ENCODE data around the gene HDAC4.

The HDAC4 gene

DNA sequence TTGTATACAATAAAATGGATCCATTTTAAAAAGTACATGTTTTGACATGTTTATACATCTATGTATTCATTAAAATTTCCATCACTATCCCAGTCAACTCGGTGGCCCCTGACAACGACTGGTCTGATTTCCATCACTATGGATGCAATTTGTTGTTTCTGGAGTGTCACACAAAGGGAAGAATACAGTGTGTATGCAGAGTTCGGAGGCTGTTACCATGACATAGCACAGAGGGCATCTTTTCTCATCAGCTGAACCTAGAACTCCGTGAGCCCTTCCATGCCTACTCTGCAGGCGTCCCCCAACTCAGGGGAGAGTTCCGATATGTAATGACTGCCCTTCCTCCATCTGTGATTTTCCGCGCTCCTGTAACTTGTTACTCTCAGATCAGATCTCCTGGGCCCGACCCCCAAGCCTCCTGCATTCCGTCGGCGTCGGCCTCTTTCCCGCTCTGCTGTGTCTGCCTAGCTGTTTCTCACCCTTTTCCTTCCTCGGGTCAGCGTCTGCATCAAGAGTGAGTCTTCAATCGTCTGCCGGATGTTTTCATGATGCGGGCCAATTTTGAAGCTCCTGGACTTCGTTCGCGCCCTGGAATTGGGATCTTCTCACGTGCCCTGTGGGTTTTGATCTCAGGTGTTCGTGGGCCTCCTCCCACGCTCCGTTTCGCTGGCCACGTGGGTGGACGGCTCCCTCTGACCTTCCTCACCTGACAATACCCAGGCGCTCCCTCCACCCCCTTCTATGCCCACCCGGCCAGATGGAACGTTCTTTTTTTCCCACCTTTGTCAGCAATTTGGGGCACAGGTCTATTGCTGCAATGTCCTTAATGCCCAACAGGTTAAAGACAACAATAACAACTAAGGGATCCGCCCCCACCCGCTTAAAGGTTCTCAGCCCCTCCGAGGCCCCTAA, 391.9 kb downstream of the HDAC4 start:
- Mint-ChIP-seq H3K27me3 (peaks cover 37% of the 10 kb centered on the region), H3K9me3 (no peaks in the 10 kb centered on the region), H3K27ac (no peak overlapping the region), H3K4me1 (no peaks in the 10 kb centered on the region), H3K36me3 (no peaks in the 10 kb centered on the region), H3K4me3 (no peak overlapping the region)
- peak; percentile 11 for DNase-seq
- CTCF ChIA-PET = no interaction called here

DNA sequence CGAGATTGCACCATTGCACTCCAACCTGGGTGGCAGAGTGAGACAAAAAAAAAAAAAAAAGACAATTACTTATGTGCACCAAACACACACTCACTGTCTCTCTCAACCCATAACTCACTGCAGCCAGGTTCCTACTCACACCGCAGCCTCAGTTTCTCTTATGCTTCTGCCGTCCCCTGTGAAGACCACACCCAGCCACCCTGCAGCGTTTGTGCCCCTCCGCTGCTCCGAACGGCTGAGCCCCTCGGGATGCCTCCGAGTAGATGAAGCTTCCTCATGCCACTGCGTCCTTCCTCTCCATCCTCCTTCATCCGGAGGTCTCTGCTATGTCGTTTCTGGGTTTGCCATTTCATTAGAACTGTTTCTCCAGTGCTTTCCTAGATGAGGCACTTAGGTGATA, 392.8 kb downstream of the HDAC4 start:
- H3K27me3 Mint-ChIP-seq = peaks cover 34% of the 10 kb centered on the region
- H3K4me3 Mint-ChIP-seq = no peak overlapping the region
- H3K9me3 Mint-ChIP-seq = no peaks in the 10 kb centered on the region
- H3K4me1 Mint-ChIP-seq = no peaks in the 10 kb centered on the region
- H3K27ac Mint-ChIP-seq = no peak overlapping the region
- CTCF ChIA-PET = interaction anchor here (0.6 kb wide), 1 partner anchor 759 kb away, joined by 3 read pairs; no protein-coding TSS in a partner anchor
- DNase-seq = no peak
- no peaks in the 10 kb centered on the region for H3K36me3 Mint-ChIP-seq

DNA sequence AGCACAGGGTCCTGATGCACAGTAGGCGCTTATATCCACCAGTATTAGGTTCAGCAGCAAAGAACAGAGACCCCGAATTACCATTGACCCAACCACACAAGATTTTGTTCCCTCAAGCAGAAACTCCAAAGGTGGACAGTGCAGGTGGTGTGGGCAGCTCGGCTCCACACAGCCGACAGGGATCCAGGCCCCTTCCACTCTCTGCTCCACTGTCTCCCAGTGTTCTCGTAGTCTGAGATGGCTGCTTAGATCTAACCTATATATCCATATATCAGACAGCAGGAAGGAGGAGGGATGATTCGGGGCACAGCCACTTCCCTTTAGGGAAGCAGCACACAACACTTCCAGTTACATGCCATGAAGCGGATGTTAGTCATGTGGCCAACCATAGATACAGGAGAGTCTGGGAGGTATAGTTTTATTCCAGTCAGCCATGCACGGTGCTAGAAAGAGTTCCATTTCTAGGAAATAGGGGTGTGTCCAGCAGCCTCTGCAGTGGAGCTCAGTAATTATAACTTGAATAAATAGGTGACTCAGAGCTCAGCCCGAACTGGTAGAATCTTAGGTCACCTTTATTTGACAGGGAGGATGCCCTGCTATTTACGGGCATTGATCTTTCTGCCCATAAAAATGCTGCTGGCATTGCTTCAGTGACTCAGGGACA, 394.1 kb downstream of the HDAC4 start:
- Mint-ChIP-seq H3K9me3 (no peaks in the 10 kb centered on the region), H3K27ac (no peak overlapping the region), H3K4me3 (no peak overlapping the region), H3K36me3 (no peaks in the 10 kb centered on the region), H3K27me3 (peaks cover 30% of the 10 kb centered on the region), H3K4me1 (no peaks in the 10 kb centered on the region)
- CTCF ChIA-PET = no interaction called here
- DNase-seq = no peak

DNA sequence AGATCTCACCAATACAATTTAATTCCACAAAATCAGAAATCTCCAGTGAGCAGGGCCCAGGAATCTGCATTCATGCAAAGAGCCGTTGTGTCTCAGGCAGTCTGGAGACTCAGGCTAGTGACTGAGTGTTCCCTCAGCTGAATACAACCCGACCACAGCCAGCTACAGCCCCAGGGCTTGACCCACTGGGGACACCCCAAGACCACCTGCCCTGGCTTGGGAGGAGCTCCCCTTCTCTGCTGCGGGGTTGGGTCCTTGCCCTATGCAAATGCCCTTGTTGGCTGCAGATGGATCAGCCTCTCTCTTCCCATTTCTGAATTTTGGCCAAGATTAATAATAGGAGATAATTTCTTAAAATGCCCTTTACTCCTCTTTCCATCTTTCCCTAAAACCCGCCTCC, 395.2 kb downstream of the HDAC4 start:
- H3K27ac Mint-ChIP-seq = no peak overlapping the region
- H3K9me3 Mint-ChIP-seq = no peaks in the 10 kb centered on the region
- peaks cover 30% of the 10 kb centered on the region for H3K27me3 Mint-ChIP-seq
- DNase-seq = no peak
- no peaks in the 10 kb centered on the region for H3K4me1 Mint-ChIP-seq
- CTCF ChIA-PET = no interaction called here
- no peaks in the 10 kb centered on the region for H3K36me3 Mint-ChIP-seq
- H3K4me3 Mint-ChIP-seq = no peak overlapping the region

DNA sequence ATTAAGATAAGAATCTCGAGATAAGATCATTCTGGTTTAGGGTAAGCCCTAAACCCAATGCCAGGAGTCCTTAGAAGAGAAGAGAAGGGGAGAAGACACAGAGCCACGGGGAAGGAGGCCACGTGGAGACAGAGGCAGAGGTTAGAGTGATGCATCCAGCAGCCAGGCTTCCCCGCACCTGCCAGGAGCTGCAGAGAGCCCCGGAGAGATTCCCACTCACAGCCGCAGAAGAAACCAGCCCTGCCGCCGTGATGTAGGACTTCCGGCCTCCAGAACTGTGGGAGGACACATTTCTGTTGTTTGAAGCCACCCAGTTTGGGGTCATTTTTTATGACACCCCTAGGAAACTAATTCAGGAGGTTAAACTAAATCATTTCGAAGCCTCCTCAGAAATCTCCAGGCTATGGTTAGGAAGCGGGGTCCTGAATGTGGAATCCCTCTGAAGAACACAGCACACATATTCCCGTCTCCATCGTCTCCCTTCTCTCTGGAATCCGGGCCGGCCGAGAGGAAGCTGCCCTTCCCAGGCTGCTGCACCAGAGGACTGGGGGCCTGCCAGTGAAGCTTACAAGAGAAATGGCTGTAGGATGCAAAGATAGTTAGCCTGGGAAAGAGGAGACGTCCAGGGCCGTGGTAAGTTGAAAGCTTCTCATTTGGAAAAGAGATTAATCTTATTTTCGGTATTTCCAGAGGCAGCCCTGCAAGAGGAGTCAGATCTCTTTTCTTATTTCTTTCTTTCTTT, 396.4 kb downstream of the HDAC4 start:
- DNase-seq = peak; percentile 16
- Mint-ChIP-seq H3K27ac (no peak overlapping the region), H3K36me3 (no peaks in the 10 kb centered on the region), H3K9me3 (no peaks in the 10 kb centered on the region), H3K4me3 (no peak overlapping the region), H3K27me3 (peaks cover 28% of the 10 kb centered on the region), H3K4me1 (no peaks in the 10 kb centered on the region)
- CTCF ChIA-PET = no interaction called here

DNA sequence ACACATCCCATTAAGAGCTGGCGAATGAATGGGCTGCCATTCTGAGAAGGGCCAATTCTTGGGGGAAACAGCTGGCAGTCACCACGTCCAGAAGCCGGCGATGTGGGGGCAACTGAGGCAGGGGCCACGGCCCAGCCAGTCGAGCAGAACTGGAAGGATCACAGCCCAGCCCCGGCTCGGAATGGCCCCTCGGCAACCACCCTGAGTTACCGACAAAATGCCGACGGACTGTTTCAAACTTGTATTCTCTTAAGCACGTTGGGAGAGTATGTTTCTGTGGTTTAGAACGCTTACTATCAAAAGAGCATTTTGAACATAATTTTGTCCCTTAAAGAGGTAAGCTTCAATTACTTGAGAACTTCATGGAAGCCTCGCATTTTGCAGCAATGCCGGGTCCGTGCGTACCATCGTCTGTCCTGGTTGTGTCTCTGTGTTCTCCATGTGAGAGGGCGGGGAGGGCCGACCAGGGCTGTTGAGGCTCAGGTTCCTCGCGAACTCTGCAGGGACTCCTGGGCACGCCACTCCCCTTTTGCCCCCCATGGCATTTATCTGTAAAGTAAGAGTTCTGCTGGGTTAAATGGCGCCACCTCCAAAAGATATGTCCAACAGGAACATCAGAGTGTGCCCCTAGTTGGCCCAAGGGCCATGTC, 397.1 kb downstream of the HDAC4 start:
- peak; percentile 14 for DNase-seq
- H3K27me3 Mint-ChIP-seq = peaks cover 21% of the 10 kb centered on the region
- H3K4me3 Mint-ChIP-seq = no peak overlapping the region
- no peaks in the 10 kb centered on the region for H3K36me3 Mint-ChIP-seq
- no peaks in the 10 kb centered on the region for H3K4me1 Mint-ChIP-seq
- H3K9me3 Mint-ChIP-seq = no peaks in the 10 kb centered on the region
- CTCF ChIA-PET = no interaction called here
- no peak overlapping the region for H3K27ac Mint-ChIP-seq

DNA sequence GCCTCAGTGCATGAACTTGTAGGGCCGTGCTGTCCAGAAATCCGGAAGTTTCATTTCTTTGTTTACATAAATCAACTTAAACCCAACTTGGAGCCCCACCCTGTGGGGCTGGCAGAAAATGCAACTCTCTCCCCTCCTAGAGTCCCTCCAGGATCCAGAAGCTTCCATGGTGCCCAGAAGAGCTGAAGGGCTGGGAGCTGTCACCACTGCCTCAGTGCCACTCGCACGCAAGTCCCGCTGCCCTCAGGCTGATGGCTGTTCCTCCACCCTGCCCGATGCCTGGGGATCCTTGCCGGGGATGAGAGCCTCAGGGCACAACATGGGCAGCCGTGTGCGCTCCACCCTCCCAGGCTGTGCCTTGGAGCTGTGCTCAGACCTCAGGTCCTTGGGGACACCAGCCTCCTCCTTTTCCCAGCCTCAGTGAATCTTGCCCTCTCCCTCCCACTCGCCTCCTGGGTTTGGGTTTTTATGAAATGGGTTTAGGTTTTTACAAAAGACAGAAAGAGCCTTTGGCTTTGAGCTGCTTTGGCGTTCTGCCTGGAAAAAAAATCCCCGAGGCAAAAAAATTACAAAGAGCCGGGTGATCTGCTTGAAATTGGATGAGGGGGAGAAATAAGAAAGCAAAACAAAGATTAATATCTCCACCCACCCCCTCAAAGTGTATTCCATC, 397.7 kb downstream of the HDAC4 start:
- Mint-ChIP-seq H3K27me3 (peaks cover 25% of the 10 kb centered on the region), H3K4me1 (no peaks in the 10 kb centered on the region), H3K27ac (no peak overlapping the region), H3K36me3 (no peaks in the 10 kb centered on the region), H3K9me3 (no peaks in the 10 kb centered on the region), H3K4me3 (no peak overlapping the region)
- DNase-seq = peak; percentile 5
- CTCF ChIA-PET = no interaction called here

DNA sequence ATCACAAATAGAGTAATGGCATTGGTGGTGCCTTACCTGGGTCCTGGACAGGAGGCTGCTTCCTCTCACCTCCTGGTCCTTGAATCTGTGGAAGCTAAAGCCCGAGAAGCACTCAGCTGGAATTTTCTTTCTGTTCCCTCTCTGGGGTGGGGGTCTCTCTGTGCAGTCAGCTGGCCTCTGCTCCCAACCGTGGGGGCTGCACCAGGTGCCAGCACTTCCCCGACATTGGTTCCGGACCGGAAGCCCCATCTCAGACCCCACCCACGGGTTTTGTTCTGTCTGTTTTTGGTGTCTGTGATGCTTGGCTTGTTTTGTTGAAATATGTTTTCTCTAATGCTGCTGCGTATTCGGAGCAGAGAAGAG, 398.2 kb downstream of the HDAC4 start:
- peak; percentile 1 for DNase-seq
- Mint-ChIP-seq H3K27ac (no peak overlapping the region), H3K9me3 (no peaks in the 10 kb centered on the region), H3K36me3 (no peaks in the 10 kb centered on the region), H3K4me1 (no peaks in the 10 kb centered on the region), H3K4me3 (no peak overlapping the region), H3K27me3 (peaks cover 24% of the 10 kb centered on the region)
- CTCF ChIA-PET = no interaction called here

DNA sequence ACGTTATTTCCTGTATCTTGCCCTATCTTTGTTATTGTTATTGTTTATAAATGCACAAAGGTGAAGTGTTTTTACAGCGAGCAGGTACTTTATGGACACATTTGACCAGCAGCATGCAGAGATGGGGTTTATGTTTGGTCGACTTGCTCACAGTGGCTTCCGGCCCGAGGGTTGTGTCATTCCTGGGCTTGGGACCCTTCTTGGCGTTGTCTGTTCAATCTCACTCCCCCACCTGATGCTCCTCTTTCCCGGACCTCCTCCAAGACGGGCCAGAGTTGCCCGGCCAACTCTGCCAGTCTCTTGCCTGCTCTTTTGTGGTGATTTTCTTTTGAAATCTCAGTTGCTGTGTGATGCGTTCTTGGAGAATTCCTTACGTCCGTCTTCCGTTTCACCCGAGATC, 399.0 kb downstream of the HDAC4 start:
- Mint-ChIP-seq H3K9me3 (no peaks in the 10 kb centered on the region), H3K4me3 (no peak overlapping the region), H3K27me3 (peaks cover 24% of the 10 kb centered on the region), H3K27ac (no peak overlapping the region), H3K4me1 (no peaks in the 10 kb centered on the region), H3K36me3 (no peaks in the 10 kb centered on the region)
- peak; percentile 17 for DNase-seq
- CTCF ChIA-PET = no interaction called here

DNA sequence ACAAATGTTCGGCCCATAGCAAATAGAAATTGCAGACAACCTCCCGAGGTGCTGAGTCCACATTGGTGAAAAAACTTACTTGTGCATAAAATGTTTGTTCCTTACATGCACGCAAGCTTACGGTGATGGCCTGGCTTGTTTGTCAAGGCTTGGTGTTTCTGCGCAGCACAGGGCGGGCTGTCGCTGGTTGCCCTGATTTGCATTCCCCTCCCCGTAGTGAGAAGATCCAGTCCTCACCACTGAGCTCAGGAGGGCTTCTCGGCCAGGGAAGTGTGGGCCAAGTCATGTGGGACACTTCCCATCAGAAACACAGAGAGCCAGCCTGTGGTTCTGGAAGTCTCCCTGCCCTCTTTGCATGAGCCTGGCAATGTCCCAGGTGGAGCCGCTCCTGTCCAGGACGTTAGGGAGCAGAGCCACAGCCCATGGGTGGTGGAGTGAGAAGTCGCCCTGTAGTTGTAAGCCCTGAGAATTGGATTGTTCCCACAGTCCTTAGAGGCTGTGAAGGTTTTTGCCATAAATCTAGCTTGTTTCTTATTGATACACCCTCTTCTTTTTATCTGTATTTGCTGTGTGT, 400.2 kb downstream of the HDAC4 start:
- no peak overlapping the region for H3K27ac Mint-ChIP-seq
- no peaks in the 10 kb centered on the region for H3K4me1 Mint-ChIP-seq
- H3K27me3 Mint-ChIP-seq = peaks cover 25% of the 10 kb centered on the region
- CTCF ChIA-PET = no interaction called here
- H3K36me3 Mint-ChIP-seq = no peaks in the 10 kb centered on the region
- no peaks in the 10 kb centered on the region for H3K9me3 Mint-ChIP-seq
- H3K4me3 Mint-ChIP-seq = no peak overlapping the region
- peak; percentile 9 for DNase-seq

DNA sequence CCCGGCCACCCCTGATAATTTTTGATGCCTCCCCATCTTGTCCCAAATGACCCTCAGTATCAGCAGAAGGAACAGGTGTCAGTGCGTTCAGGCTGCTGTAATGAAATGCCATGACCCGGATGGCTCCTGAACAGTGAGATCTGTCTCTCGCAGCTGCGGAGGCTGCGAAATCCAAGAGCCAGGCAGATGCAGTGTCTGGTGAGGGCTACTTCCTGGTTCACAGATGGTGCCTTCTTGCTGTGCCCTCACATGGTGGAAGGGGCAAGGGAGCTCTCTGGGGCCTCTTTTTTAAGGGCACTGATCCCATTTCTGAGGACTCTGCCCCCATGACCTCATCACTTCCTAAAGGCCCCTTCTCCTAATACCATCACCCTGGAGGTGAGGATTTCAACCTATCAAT, 400.7 kb downstream of the HDAC4 start:
- H3K4me1 Mint-ChIP-seq = no peaks in the 10 kb centered on the region
- H3K27me3 Mint-ChIP-seq = peaks cover 25% of the 10 kb centered on the region
- no peaks in the 10 kb centered on the region for H3K36me3 Mint-ChIP-seq
- no peak overlapping the region for H3K27ac Mint-ChIP-seq
- CTCF ChIA-PET = no interaction called here
- H3K9me3 Mint-ChIP-seq = no peaks in the 10 kb centered on the region
- no peak overlapping the region for H3K4me3 Mint-ChIP-seq
- DNase-seq = peak; percentile 4

DNA sequence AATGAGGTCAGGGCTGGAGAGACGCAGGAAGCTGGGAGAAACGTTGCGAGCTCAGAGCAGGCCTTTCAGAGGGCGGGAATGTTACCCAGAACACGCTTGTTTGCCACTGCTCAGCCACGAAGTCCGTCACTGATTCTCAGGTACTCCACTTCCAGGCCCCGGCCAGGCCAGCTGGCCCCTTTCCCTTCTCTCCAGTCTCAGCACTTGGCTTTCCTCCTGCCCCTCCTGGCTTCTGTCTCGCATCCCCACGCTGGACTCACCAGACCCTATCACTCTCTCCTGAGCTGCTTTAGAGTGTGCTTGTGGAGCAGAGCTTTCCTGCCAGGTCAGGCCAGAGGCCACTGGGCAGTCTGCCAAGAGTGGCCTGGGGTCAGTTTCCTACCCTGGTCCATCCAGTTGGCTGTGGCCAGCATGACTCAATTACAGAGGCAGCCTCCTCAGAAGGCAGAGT, 401.5 kb downstream of the HDAC4 start:
- no peak overlapping the region for H3K27ac Mint-ChIP-seq
- CTCF ChIA-PET = no interaction called here
- H3K27me3 Mint-ChIP-seq = peaks cover 18% of the 10 kb centered on the region
- H3K4me1 Mint-ChIP-seq = no peaks in the 10 kb centered on the region
- H3K9me3 Mint-ChIP-seq = no peaks in the 10 kb centered on the region
- peak; percentile 1 for DNase-seq
- no peaks in the 10 kb centered on the region for H3K36me3 Mint-ChIP-seq
- no peak overlapping the region for H3K4me3 Mint-ChIP-seq

DNA sequence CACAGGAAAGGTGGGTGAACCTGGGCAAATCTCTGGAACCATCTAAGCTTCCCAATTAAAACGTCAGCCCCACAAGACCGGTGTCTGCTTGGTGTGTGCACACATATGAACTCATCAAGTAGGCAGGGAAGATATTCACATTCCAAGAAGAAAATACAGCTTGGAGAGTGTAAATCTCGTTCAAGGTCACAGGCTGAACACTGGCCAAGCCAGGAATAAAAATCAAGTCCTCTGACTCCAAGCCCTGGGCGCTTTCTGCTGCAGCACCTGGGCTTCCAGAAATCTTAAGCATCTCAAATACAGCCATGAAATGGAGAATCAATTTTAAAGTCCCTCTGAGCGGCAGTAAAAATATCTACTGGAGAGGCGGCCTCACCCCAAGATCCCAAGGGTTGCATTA, 402.0 kb downstream of the HDAC4 start:
- Mint-ChIP-seq H3K4me3 (no peak overlapping the region), H3K27ac (no peak overlapping the region), H3K4me1 (no peaks in the 10 kb centered on the region), H3K36me3 (no peaks in the 10 kb centered on the region), H3K27me3 (peaks cover 23% of the 10 kb centered on the region), H3K9me3 (no peaks in the 10 kb centered on the region)
- no peak for DNase-seq
- CTCF ChIA-PET = no interaction called here
